ENCODE results near the gene CTDP1.
"Not testable (repeated sequence)": the region's sequence is repeated elsewhere in the genome, so short reads cannot be mapped to it uniquely, and the experiment has no call there.

Gene CTDP1

GRCh38 chr18:79723628-79724027, 44.0 kb downstream of the CTDP1 start:
- Histone ChIP-seq H3K4me3 (no peak overlapping the region), H3K9me3 (ENCODE audit: low read depth, low read length) (no peaks in the 10 kb centered on the region), H3K9ac (ENCODE audit: insufficient read length) (no peak overlapping the region), H3K36me3 (ENCODE audit: insufficient read depth, low read length) (no peaks in the 10 kb centered on the region), H3K27ac (no peak overlapping the region)
- no peak for DNase-seq (ENCODE audit: low read depth, low spot score)
- TF ChIP-seq POLR2AphosphoS5 (IDR thresholded peaks at IDR 0.05; ENCODE audit: borderline replicate concordance, low read depth, low read length) (no peak), EZH2 (IDR thresholded peaks at IDR 0.05) (no peak), FOXP2 (optimal IDR thresholded peaks at IDR 0.05; ENCODE audit: control extremely low read depth, extremely low read length, insufficient read depth) (no peak)

DNA sequence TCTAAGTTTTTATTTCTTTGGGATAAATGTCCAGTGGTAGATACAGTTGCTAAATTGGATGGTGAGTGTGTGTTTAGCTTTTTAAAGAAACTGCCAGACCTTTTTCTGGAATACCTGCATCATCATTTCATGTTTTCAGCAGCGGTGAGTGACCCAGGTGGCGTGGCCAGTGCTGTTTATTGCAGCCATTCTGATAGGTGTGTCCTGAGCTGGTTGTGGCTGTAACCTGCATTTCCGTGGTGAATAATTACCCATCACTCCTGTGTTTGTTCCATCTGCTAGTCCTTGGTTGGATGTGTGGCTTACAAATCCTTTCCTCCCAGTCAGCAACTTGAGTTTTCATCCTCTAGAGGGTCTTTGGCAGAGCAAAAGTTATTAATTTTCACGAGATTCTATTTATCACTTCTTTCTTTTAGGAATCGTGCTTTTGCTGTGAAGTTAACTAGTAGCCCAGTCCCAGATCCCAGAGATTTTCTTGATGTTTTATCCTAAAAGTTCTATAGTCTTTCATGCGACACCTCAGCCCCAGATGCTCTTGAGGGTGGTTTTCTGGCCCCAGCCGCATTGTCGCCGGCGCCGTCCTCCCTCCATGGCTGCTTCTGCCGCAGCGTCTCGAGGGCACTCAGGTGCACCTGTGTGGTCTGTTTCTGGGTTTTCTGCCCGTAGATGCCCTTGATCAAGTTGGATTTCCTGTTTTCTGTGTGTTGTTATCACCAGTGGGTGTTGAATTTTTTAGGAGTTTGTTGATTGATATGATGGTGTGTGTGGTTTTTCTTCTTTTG, 44.9 kb downstream of the CTDP1 start:
- Histone ChIP-seq H3K9me3 (ENCODE audit: low read depth, low read length) (no peaks in the 10 kb centered on the region), H3K9ac (ENCODE audit: insufficient read length) (no peak overlapping the region), H3K4me3 (no peak overlapping the region), H3K36me3 (ENCODE audit: insufficient read depth, low read length) (peaks cover 3% of the 10 kb centered on the region; the same call in 1 of the 2 replicates), H3K27ac (no peak overlapping the region)
- TF ChIP-seq FOXP2 (optimal IDR thresholded peaks at IDR 0.05; ENCODE audit: control extremely low read depth, extremely low read length, insufficient read depth) = no peak
- TF ChIP-seq EZH2 (IDR thresholded peaks at IDR 0.05) = no peak
- TF ChIP-seq POLR2AphosphoS5 (IDR thresholded peaks at IDR 0.05; ENCODE audit: borderline replicate concordance, low read depth, low read length) = no peak
- no peak for DNase-seq (ENCODE audit: low read depth, low spot score)

GRCh38 chr18:79725486-79725885, 45.9 kb downstream of the CTDP1 start:
- Histone ChIP-seq H3K4me3 (no peak overlapping the region), H3K27ac (no peak overlapping the region), H3K9ac (ENCODE audit: insufficient read length) (no peak overlapping the region), H3K9me3 (ENCODE audit: low read depth, low read length) (no peaks in the 10 kb centered on the region), H3K36me3 (ENCODE audit: insufficient read depth, low read length) (peaks cover 3% of the 10 kb centered on the region; the same call in 1 of the 2 replicates)
- no peak for DNase-seq (ENCODE audit: low read depth, low spot score)
- TF ChIP-seq POLR2AphosphoS5 (IDR thresholded peaks at IDR 0.05; ENCODE audit: borderline replicate concordance, low read depth, low read length) (no peak), EZH2 (IDR thresholded peaks at IDR 0.05) (no peak), FOXP2 (optimal IDR thresholded peaks at IDR 0.05; ENCODE audit: control extremely low read depth, extremely low read length, insufficient read depth) (no peak)

- no peaks in the 10 kb centered on the region for H3K9me3 ChIP-seq (ENCODE audit: low read depth, low read length)
- no peak overlapping the region for H3K4me3 ChIP-seq
- peaks cover 10% of the 10 kb centered on the region for H3K36me3 ChIP-seq (ENCODE audit: insufficient read depth, low read length)
- no peak for TF ChIP-seq FOXP2 (optimal IDR thresholded peaks at IDR 0.05; ENCODE audit: control extremely low read depth, extremely low read length, insufficient read depth)
- no peak for TF ChIP-seq POLR2AphosphoS5 (IDR thresholded peaks at IDR 0.05; ENCODE audit: borderline replicate concordance, low read depth, low read length)
- no peak for TF ChIP-seq EZH2 (IDR thresholded peaks at IDR 0.05)
- no peak for DNase-seq (ENCODE audit: low read depth, low spot score)
- H3K27ac ChIP-seq = no peak overlapping the region
- H3K9ac ChIP-seq (ENCODE audit: insufficient read length) = no peak overlapping the region
Observed at GRCh38 chr18:79726721-79727120, 47.1 kb downstream of the CTDP1 start.

DNA sequence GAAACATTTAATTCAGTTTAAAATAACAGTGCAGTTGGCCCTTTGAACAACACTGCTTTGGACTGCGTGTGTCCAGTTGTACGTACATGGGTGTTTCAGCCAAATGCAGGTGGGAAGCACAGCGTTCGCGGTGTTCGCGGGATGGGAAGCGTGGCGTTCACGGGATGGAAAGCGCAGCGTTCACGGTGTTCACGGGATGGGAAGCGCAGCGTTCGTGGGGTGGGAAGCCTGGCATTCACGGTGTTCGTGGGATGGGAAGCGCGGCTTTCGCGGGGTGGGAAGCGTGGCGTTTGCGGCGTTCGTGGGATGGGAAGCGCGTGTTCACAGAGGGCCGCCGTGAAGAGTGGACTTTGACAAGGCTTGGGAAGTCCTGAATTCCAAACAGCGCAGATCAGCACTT, 47.6 kb downstream of the CTDP1 start:
- Histone ChIP-seq H3K9me3 (ENCODE audit: low read depth, low read length) (no peaks in the 10 kb centered on the region), H3K36me3 (ENCODE audit: insufficient read depth, low read length) (peaks cover 14% of the 10 kb centered on the region), H3K27ac (no peak overlapping the region), H3K9ac (ENCODE audit: insufficient read length) (no peak overlapping the region), H3K4me3 (no peak overlapping the region)
- no peak for TF ChIP-seq EZH2 (IDR thresholded peaks at IDR 0.05)
- TF ChIP-seq FOXP2 (optimal IDR thresholded peaks at IDR 0.05; ENCODE audit: control extremely low read depth, extremely low read length, insufficient read depth) = no peak
- no peak for TF ChIP-seq POLR2AphosphoS5 (IDR thresholded peaks at IDR 0.05; ENCODE audit: borderline replicate concordance, low read depth, low read length)
- DNase-seq (ENCODE audit: low read depth, low spot score) = no peak

GRCh38 chr18:79728931-79729586, 49.5 kb downstream of the CTDP1 start:
- Histone ChIP-seq H3K4me3 (no peak overlapping the region), H3K27ac (no peak overlapping the region), H3K36me3 (ENCODE audit: insufficient read depth, low read length) (peaks cover 14% of the 10 kb centered on the region), H3K9me3 (ENCODE audit: low read depth, low read length) (no peaks in the 10 kb centered on the region), H3K9ac (ENCODE audit: insufficient read length) (no peak overlapping the region)
- no peak for DNase-seq (ENCODE audit: low read depth, low spot score)
- TF ChIP-seq EZH2 (IDR thresholded peaks at IDR 0.05) = no peak

DNA sequence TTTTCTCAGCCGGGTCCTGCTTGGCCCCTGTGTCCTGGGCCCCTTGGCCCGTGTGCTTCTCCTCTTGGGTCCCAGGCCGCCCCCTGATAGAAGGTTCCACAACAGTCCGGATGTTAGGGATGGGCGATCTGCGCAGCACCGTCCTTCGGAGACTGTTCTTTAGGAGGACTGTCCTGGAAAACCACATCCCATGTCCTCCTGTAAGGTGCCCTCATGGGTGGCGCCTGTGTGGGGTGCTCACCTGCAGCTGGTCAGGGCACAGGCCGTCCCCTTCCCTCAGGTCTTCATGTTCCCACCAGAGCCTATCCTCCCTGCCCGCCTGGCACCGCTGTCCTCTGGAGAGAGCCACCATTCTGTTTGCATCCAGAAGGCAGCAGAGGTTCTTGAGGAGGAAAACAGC, 50.0 kb downstream of the CTDP1 start:
- Histone ChIP-seq H3K36me3 (ENCODE audit: insufficient read depth, low read length) (peaks cover 14% of the 10 kb centered on the region), H3K9ac (ENCODE audit: insufficient read length) (no peak overlapping the region), H3K27ac (no peak overlapping the region), H3K4me3 (no peak overlapping the region), H3K9me3 (ENCODE audit: low read depth, low read length) (no peaks in the 10 kb centered on the region)
- TF ChIP-seq EZH2 (IDR thresholded peaks at IDR 0.05) (no peak), POLR2AphosphoS5 (IDR thresholded peaks at IDR 0.05; ENCODE audit: borderline replicate concordance, low read depth, low read length) (no peak)
- DNase-seq (ENCODE audit: low read depth, low spot score) = no peak

DNA sequence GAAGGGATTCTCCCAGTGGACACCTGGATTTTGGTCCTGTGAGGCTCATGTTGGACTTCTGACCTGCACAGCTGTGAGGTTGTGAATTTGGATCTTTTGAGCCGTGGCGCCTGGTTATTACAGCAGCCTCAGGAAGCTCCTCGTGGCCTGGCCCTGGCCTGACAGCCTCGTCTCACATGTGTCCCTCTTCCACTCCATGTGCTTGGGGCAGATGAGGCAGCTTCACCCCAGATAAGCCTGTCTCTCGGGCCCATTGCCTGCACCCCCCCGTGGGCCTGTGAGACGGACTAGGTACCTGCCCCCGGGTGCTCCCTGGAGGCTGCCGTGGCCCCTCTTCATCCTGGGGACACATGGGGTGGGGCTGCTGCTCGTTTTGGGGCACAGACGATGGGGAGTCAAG, 51.2 kb downstream of the CTDP1 start:
- H3K27ac ChIP-seq = no peak overlapping the region
- TF ChIP-seq POLR2AphosphoS5 (IDR thresholded peaks at IDR 0.05; ENCODE audit: borderline replicate concordance, low read depth, low read length) = no peak
- TF ChIP-seq FOXP2 (optimal IDR thresholded peaks at IDR 0.05; ENCODE audit: control extremely low read depth, extremely low read length, insufficient read depth) = no peak
- no peak for TF ChIP-seq EZH2 (IDR thresholded peaks at IDR 0.05)
- no peak for DNase-seq (ENCODE audit: low read depth, low spot score)
- H3K9ac ChIP-seq (ENCODE audit: insufficient read length) = no peak overlapping the region
- no peak overlapping the region for H3K4me3 ChIP-seq
- H3K9me3 ChIP-seq (ENCODE audit: low read depth, low read length) = no peaks in the 10 kb centered on the region
- H3K36me3 ChIP-seq (ENCODE audit: insufficient read depth, low read length) = peaks cover 14% of the 10 kb centered on the region

DNA sequence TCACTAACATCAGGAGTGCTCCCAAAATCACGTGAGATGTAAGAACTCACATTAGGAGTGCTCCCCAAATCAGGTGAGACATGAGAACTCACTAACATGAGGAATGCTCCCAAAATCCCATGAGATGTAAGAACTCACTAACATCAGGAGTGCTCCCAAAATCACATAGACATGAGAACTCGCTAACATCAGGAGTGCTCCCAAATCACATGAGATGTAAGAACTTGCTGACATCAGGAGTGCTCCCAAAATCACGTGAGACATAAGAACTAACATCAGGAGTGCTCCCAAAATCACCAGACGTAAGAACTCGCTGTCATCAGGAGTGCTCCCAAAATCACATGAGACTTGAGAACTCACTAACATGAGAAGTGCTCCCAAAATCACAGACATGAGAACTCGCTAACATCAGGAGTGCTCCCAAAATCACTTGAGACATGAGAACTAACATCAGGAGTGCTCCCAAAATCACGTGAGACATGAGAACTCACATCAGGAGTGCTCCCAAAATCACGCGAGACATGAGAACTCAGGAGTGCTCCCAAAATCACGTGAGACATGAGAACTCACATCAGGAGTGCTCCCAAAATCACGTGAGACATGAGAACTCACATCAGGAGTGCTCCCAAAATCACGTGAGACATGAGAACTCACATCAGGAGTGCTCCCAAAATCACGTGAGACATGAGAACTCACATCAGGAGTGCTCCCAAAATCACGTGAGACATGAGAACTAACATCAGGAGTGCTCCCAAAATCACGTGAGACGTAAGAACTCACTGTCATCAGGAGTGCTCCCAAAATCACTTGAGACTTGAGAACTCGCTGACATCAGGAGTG, 52.5 kb downstream of the CTDP1 start:
- not testable (repeated sequence) for H3K9me3 ChIP-seq (ENCODE audit: low read depth, low read length); H3K4me3 ChIP-seq; DNase-seq (ENCODE audit: low read depth, low spot score); H3K9ac ChIP-seq (ENCODE audit: insufficient read length); H3K27ac ChIP-seq
- H3K36me3 ChIP-seq (ENCODE audit: insufficient read depth, low read length) = peaks cover 14% of the 10 kb centered on the region
